ENCODE data around the gene RGP1.

DNA sequence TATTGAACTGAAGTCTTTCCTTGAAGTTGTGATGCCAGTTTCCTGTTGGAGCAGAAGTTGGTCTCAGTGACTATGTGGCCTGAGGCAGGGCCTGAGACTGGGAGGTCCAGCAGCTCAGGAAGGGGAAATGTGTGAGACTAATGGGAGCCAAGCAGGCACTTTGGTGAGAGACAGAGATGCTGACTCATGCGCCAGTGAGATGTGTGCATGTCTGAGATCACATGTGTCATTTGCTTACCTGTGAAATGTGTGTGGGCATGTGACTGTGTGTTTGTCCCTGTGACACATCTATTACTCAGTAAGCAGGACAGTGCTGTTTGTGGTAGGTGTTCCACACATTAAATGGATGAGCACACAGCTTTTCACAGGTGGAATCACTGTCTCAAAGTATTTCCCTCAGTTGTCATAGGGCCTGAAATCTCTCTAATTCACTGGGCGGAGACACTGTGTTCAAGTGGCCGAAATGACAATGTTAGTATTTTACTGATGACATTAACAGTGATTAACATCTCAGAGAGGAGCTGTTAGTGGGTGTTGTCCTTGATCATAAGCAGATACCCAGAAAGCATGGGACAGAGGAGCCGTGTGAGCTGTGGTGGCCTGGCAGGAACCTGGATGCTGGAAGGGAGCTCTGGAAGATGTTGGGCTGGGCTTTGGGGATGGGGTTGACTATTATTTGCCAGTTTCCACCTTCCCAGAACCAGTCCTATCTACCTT, 49.7 kb downstream of the RGP1 start:
- TF ChIP-seq SUZ12 (IDR thresholded peaks at IDR 0.05; ENCODE audit: extremely low read depth, insufficient read depth, insufficient read length), result no peak
- TF ChIP-seq YY1 (IDR thresholded peaks at IDR 0.05; ENCODE audit: insufficient read depth, insufficient read length), result no peak
